Mesodermal cell (in vitro differentiated cells): ENCODE measurements around the gene CGREF1.

ENCODE experiments used
- H3K27ac ChIP-seq: 2 replicates; pipeline ENCODE4 v1.7.0; 2013; ENCODE audit warnings: mild to moderate bottlenecking, low read depth, low read length, moderate library complexity; ENCODE audit not compliant: severe bottlenecking
- H3K36me3 ChIP-seq: 2 replicates; pipeline ENCODE4 v1.7.1; 2013; ENCODE audit warnings: mild to moderate bottlenecking, low read length, moderate library complexity; ENCODE audit not compliant: control insufficient read depth, insufficient read depth
- H3K4me1 ChIP-seq: one replicate; pipeline ENCODE4 v1.7.1; 2013; ENCODE audit warnings: mild to moderate bottlenecking, low read length; ENCODE audit not compliant: insufficient read depth, control insufficient read depth, poor library complexity, severe bottlenecking
- H3K4me3 ChIP-seq: 2 replicates; pipeline ENCODE4 v1.7.0; 2013; ENCODE audit warnings: low read length, control low read depth, mild to moderate bottlenecking; ENCODE audit not compliant: insufficient read depth, poor library complexity, severe bottlenecking; ENCODE audit errors: extremely low read depth
- H3K9me3 ChIP-seq: 2 replicates; pipeline ENCODE4 v1.7.1; 2013; ENCODE audit warnings: mild to moderate bottlenecking, low read length, moderate library complexity; ENCODE audit not compliant: control insufficient read depth
- WGBS, 2 experiments: methylation state at CpG; one replicate each; pipeline ENCODE4 v1.1.5; 2013; ENCODE audit warnings: missing lambda C conversion rate in 2 of 2; ENCODE audit not compliant: insufficient coverage in 2 of 2; 5-methylcytosine and 5-hydroxymethylcytosine counted together

Gene CGREF1

DNA sequence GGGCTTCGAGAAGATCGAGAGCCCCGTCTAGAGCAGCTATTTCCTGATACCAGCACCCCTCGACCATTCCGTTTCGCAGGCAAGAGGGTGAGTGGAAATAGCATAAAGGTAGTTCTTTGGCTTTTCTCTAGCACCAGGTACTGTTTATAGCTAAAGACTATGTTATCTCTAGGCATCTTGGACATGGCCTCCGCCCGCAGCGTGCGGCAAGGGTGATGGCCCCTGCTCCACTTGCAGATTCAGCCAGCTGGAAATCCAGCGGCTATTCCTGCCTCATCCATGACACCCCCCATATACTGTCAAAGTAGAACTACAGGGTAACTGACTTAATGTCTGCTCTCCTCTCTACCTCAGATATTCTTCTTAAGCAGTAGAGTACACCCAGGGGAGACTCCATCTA lies 64.2 kb downstream of the CGREF1 start:
- H3K4me3 ChIP-seq, result no peak overlapping the region
- H3K36me3 ChIP-seq, result peaks cover 64% of the 10 kb centered on the region
- H3K9me3 ChIP-seq, result no peaks in the 10 kb centered on the region
- WGBS, 2 experiments, result 94% methylated on average over 8 to 11 of the region's 11 CpGs
- H3K27ac ChIP-seq, result no peak overlapping the region
- H3K4me1 ChIP-seq, result peaks cover 8% of the 10 kb centered on the region

DNA sequence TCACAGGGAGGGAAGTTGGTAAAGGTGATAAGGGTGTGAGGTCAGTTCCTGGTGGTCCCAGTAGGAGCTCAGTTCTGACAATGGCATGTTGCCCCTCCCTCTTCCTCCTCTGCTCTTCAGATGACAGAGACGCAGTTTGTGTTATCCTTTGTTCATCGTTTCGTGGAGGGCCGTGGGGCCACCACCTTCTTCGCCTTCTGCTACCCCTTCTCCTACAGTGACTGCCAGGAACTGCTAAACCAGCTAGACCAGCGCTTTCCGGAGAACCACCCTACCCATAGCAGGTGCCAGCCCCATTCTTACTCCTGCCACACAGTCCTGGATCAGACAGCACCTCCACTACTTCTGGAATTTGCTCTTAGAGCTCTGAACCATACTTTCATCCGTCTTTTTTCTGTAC lies 65.2 kb downstream of the CGREF1 start:
- Histone ChIP-seq H3K27ac (no peak overlapping the region), H3K9me3 (no peaks in the 10 kb centered on the region), H3K36me3 (peaks cover 55% of the 10 kb centered on the region), H3K4me1 (peaks cover 16% of the 10 kb centered on the region), H3K4me3 (no peak overlapping the region)
- WGBS, 2 experiments, result 81 to 83% methylated on average over 6 to 8 of the region's 8 CpGs

DNA sequence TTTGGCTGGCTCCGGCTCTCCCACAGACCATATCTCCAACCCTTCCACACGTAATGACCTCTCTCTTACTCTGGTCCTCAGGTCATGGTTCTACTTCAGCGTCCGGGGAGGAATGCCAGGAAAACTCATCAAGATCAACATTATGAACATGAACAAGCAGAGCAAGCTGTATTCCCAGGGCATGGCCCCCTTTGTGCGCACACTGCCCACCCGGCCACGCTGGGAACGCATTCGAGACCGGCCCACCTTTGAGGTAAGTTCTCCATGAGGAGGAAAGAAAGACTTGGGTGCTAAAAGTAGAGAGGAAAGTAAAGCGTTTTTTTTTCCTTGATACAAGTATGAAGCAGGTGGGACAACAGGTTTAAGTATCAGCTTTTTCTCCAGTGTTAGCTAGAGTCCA lies 65.6 kb downstream of the CGREF1 start:
- H3K27ac ChIP-seq, result no peak overlapping the region
- no peaks in the 10 kb centered on the region for H3K9me3 ChIP-seq
- 89 to 100% methylated on average over 8 to 11 of the region's 11 CpGs for WGBS, 2 experiments
- peaks cover 50% of the 10 kb centered on the region for H3K36me3 ChIP-seq
- no peak overlapping the region for H3K4me3 ChIP-seq
- H3K4me1 ChIP-seq, result peaks cover 16% of the 10 kb centered on the region

DNA sequence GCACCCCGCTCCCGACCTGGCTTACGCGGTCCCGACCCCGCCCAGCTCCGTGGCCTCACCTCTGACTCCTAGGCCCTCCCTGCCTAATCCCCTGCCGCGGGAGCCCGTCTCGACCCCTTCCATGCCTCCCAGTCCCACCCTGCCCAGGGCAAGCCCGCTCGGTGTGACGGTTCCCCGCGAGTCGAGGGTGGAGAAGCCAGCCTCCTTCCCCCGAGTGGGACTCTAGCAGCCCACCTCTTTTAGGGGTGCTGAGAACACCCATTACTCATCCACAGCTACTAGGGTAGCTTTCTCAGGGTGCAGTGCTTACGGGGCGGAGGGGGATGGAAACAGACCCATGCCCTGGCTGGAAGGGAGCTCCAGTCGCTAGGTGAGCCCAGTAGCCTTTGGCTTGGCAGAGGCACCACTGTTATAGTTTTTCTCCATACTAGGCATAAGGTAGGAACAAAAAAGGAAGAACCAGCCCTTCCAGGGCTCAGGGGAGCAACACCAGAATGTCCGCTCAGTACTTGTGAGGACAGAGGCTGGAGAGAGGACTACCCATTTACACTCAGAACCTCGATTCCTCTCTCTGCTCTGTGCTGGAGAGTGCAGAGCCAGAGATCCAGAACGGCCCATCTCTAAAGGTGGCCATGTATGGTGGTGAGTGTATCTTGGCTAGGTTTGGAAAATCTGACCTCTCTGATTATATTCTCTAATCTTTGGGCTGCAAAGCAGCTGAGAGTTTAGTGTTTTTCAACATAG lies 66.9 kb downstream of the CGREF1 start:
- peaks cover 16% of the 10 kb centered on the region for H3K4me1 ChIP-seq
- H3K4me3 ChIP-seq, result peak overlapping the region; percentile 87
- peak overlapping the region; percentile 88 for H3K27ac ChIP-seq
- H3K36me3 ChIP-seq, result peaks cover 39% of the 10 kb centered on the region
- H3K9me3 ChIP-seq, result no peaks in the 10 kb centered on the region
- 0 to 5% methylated on average over 12 to 16 of the region's 24 CpGs for WGBS, 2 experiments

DNA sequence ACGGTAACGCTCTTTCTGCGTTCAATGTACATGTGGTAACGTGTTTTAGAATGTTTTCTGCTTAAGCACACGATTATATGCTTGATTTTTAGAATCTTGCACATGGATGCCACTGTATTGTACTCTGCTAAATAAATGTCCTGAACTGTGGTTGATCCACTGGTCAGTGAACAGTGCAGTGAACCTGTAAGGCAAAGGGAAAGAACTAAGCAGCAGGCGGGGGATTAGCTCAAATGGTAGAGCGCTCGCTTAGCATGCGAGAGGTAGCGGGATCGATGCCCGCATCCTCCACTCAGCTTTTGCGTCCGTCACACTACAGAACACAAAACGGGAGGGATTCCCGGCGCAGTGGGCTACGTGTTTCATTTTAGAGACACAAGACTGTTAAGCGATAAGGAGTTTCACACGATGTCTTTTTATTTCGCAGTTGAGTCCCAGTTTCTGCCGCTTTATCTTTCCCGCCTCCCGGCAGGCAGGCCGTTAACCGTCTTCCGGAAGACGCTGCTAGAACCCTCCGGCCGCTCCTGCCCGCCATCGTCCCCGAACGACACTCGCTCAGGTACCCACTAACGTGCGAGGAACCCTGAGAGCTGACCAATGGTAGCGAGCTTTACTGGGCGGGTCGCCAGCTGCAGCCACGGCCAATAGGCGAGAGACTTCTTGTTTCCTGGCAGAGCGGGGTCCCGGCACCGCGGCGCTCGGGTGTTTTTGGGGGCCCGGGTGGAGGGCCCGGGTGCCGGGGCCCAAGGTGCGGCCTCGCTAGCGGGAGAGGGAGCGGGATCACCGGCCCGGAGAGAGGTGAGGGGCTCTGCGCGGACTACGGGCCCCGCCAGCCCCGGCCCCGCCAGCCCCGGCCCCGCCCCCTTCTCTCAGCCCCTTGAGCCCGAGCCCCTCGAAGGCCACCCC lies 67.7 kb downstream of the CGREF1 start, which contains the start of gene AGBL5:
Gene AGBL5, plus strand, starts transcription at position 673 of the 906 bp plus-strand sequence. CDS start 1,291 bp downstream, outside the sequence.
- peak within 1 kb of the TSS; percentile 88 for H3K27ac ChIP-seq
- 0% methylated on average over 52 to 55 of the region's 67 CpGs for WGBS, 2 experiments

More for the DNA sequence above, 67.7 kb downstream of the CGREF1 start, which contains the start of gene AGBL5:
- Histone ChIP-seq H3K4me3 (peak within 1 kb of the TSS; percentile 87), H3K4me1 (peaks cover 16% of the 10 kb centered on the region), H3K9me3 (no peaks in the 10 kb centered on the region), H3K36me3 (peaks cover 31% of the 10 kb centered on the region)
